ENCODE data around the gene PPP1R14B. TPM values are rescaled to one million over a fixed set of nuclear protein-coding genes. Genes with fewer than 3 reads are reported as not detected.

PPP1R14B gene
- total RNA-seq, 1 donor from 2014 or later: 85.7 TPM

DNA sequence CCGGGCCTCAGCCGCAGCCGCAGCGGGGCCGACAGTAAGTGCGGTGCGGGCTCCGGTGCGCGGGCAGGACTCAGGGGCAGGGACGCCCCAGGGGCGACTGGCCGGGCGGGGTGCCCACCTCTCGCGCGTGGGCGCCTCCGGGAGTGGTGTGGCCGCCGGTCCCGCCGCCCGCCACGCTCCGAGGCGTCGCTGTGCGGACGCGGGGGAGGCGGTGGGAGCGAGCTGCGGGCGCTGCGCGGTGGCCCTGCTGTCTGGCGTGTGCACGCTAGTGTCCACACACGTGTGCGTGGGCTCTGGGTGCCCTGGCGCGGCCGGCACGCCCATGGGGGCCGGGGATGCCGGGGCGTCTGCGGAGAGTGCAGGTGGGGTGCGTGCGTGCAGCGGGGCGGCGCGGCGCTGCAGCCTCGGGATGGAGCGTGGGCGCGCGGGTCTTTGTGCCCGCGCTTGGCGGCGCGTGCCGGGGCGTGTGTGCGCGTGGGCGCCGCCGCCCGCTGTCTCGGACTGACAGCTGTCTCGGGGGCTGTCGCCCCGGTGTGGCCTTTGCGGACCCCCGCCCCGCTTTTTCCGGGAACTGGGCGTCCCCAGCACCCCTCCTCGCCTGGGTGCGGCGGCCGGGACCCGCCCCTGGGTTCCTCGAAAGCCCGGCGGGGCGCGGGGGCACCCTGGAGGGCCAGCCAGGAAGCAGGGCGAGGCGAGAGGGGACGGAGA is 45.2 kb upstream of the PPP1R14B start:
- intact Hi-C loops (cut with DNase I): no loop called here
- Histone ChIP-seq H3K36me3 (no peaks in the 10 kb centered on the region), H3K9me3 (no peaks in the 10 kb centered on the region), H3K27ac (no peak overlapping the region), H3K4me1 (peaks cover 7 to 10% of the 10 kb centered on the region in 2 donors), H3K4me3 (peak overlapping the region; percentile 47 to 61), H3K27me3 (peaks cover 15% of the 10 kb centered on the region)
- TF ChIP-seq CTCF (IDR thresholded peaks at IDR 0.05): no peak
- DNase-seq (ENCODE audit: low spot score in 2 of 2): no peak

DNA sequence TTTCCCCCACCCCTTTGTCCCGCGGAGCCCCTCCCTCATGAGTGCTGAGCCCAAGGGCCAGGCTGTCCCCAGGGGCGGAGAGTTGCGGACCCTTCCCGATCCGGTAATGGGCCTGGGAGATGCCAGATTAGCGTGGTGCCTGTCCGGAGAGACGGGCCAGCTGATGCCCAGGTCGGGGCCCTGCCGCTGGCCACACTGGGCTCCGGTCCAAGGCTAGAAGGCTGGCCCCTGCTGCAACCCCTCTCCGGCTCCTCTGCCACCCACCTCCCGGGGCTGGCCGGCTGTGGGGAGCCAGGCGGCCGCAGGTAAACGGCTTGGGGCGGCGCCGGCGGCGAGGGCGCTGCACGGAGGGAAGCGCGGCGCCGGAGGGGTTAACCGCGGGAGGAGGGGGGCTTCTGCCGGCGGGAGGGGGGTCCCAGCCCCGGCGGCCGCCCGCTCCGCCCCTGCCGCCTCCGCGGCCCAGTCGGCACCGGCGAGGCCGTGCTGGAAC is 44.6 kb upstream of the PPP1R14B start, which contains the start of gene KCNK4:
Gene KCNK4, plus strand, starts transcription at position 41 of the 490 bp plus-strand sequence. CDS start 1,717 bp downstream, outside the sequence.
- Histone ChIP-seq H3K27ac (no peak within 1 kb of the TSS), H3K36me3 (no peaks in the 10 kb centered on the region), H3K27me3 (peaks cover 13% of the 10 kb centered on the region), H3K4me3 (peak within 1 kb of the TSS; percentile 47 to 61), H3K9me3 (no peaks in the 10 kb centered on the region), H3K4me1 (peaks cover 7 to 11% of the 10 kb centered on the region in 2 donors)
- no peak for DNase-seq (ENCODE audit: low spot score in 2 of 2)
- intact Hi-C loops (cut with DNase I): no loop called here
- no peak for TF ChIP-seq CTCF (IDR thresholded peaks at IDR 0.05)

DNA sequence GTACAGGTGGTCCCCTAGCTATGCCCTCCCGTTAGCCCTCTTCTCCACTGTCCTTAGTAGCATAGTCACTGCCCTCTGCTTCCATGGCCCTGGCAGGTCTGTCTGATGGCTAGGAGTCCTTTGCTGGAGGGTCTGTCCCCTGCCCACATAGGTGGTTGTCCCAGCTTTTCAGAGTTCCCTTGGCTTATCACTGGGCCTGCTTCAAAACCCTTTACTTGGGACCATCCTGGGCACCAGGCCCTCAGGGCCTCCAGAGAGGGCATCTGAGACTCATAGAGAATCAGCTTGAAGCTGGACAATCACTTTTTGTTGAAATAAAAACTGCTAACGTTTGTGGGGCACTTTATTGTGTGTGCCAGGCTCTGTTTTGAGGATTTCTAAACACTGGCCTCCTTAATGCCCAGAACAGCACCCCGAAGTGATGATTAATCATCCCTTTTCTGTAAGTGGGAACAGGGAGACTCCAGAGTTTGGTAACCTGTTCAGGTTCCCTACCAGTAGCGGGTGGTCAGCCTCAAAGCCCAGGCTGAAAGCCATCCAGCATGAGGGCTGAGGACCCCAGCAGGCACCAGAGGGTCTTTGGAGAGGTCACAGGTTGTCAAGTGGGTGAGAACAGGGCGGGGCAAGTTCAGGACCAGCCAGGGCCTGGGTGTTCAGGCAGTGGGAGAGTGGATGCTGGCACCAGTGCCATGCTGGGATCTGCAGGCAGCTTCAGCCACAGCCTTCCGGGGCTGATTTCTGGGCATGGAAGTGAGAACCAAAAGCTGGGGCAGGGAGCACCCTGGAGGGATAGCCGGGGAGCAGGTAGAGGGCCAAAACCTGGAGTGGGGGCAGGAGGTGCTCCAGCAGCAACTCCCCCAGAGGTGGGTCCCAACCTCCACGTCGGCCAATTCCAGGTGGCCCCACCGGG is 43.9 kb upstream of the PPP1R14B start:
- Histone ChIP-seq H3K27me3 (peaks cover 13% of the 10 kb centered on the region), H3K9me3 (no peaks in the 10 kb centered on the region), H3K36me3 (no peaks in the 10 kb centered on the region), H3K27ac (no peak overlapping the region), H3K4me1 (peaks cover 10 to 16% of the 10 kb centered on the region in 2 donors), H3K4me3 (no peak overlapping the region)
- intact Hi-C loops (cut with DNase I): no loop called here
- no peak for TF ChIP-seq CTCF (IDR thresholded peaks at IDR 0.05)
- no peak for DNase-seq (ENCODE audit: low spot score in 2 of 2)

- no peak overlapping the region for H3K4me3 ChIP-seq
- H3K27me3 ChIP-seq: peaks cover 13% of the 10 kb centered on the region
- no peaks in the 10 kb centered on the region for H3K9me3 ChIP-seq
- intact Hi-C loops (cut with DNase I): no loop called here
- TF ChIP-seq CTCF (IDR thresholded peaks at IDR 0.05): no peak
- H3K4me1 ChIP-seq: peaks cover 10 to 17% of the 10 kb centered on the region in 2 donors
- H3K36me3 ChIP-seq: no peaks in the 10 kb centered on the region
- DNase-seq (ENCODE audit: low spot score in 2 of 2): no peak
- no peak overlapping the region for H3K27ac ChIP-seq
These were observed 42.3 kb upstream of the PPP1R14B start for GRCh38 chr11:64289002-64289564.

GRCh38 chr11:64288353-64288750 is 41.6 kb upstream of the PPP1R14B start:
- intact Hi-C loops (cut with DNase I): no loop called here
- no peak for TF ChIP-seq CTCF (IDR thresholded peaks at IDR 0.05)
- Histone ChIP-seq H3K27me3 (peaks cover 13% of the 10 kb centered on the region), H3K4me3 (no peak overlapping the region), H3K36me3 (no peaks in the 10 kb centered on the region), H3K9me3 (no peaks in the 10 kb centered on the region), H3K4me1 (peaks cover 10 to 24% of the 10 kb centered on the region in 2 donors), H3K27ac (no peak overlapping the region)
- no peak for DNase-seq (ENCODE audit: low spot score in 2 of 2)
